Inferior parietal cortex (tissue), 1 donor: Measurements from ENCODE around the gene KCTD10.

Source experiments
- DNase-seq: peaks from one replicate; pipeline ENCODE4 v3.0.0-alpha.2; 2016; ENCODE audit errors: extremely low spot score

Gene KCTD10, protein sequence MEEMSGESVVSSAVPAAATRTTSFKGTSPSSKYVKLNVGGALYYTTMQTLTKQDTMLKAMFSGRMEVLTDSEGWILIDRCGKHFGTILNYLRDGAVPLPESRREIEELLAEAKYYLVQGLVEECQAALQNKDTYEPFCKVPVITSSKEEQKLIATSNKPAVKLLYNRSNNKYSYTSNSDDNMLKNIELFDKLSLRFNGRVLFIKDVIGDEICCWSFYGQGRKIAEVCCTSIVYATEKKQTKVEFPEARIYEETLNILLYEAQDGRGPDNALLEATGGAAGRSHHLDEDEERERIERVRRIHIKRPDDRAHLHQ

DNA sequence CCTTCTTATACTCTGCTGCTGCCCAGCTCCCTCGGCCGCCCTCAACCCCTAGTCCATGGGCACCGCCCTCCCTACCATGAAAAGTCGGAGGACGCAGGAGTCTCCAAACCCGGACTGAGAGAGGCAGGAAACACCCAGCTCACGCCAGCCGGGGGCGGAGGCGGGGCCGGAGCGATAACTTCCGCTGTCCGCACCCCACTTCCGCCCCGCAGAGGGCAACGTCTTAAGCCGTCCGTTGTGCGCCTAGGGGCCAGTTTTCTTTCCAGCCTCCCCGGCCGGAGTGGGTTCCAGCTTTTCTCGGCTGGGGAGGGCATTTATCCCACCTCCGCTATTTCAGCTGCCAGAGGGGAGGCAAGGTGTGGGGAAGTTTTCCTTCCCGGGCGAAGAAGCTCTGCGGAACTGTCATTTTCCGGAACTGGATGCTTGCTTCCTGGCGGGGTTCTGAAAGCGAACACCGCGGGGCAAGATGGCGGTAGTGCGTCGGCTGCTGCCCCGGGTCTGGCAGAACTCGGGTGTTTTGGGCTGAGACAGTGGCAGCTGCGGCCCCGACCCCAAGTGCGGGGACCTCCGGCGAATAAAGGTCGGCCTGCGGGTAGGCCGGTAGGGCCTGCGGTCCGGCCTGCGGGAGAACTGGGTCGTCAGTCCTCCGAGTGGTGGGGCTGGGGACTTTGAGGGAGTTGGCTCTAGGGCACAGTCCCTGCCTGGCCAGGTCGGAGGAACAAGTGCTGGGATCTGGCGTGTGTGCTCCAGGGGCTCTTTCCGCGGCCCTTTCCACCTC is at the start of gene KCTD10, which contains the start of gene UBE3B:
Gene KCTD10 (minus strand): TSS at position 116 of the 778 bp plus-strand sequence. CDS start 38 bp downstream, at position 78.
Gene UBE3B (plus strand): TSS at position 450 of the 778 bp plus-strand sequence. CDS start 5,918 bp downstream, outside the sequence.
- peak; percentile 89 for DNase-seq

- no peak for DNase-seq
Observed at GRCh38 chr12:109525279-109525585, 48.1 kb upstream of the KCTD10 start.

DNA sequence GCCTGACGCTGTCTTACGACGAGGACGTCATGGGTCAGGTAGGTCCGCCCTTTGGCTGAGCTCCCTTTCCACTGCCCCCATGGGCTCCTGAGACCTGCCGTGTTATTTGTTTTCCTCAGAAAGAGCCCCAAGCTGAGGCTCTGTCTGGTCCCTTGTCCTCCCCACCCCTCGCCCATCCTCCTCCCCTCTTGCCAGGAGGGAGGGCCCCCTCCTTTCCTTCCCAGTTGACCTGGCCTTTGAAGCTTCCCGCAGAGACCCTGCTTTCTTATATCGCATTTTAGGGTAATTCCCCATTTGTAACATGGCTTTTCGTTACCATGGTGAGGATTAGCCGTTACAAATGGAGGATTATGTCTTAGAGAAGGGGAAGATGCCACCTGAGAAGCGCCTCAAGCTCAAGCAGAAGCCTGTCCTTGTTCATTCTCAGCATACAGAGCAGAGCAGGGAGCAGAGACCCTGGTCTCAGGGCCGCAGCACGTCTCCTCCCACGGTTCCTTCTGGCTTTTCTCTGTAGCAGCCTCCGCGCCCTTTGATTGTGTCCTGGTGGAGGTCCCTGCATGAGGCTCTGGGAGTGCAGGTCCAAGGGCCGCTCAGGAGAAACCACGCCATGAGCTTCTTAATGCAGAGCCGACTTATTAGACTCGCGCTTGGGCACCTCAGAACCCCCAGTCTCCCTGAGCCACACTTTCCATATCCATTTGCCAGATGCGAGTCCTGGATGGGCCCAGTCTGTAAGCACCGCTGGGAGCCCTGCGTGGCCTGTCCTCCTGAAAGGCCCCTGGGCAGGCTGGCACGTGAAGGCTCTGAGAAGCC is 47.6 kb upstream of the KCTD10 start:
- no peak for DNase-seq

- no peak for DNase-seq
Observed at GRCh38 chr12:109523504-109523903, 46.4 kb upstream of the KCTD10 start.

- DNase-seq: no peak
Observed at GRCh38 chr12:109523071-109523470, 46.0 kb upstream of the KCTD10 start.

GRCh38 chr12:109521831-109522230 is 44.7 kb upstream of the KCTD10 start:
- no peak for DNase-seq

- no peak for DNase-seq
Observed at GRCh38 chr12:109519787-109520186, 42.7 kb upstream of the KCTD10 start.

DNA sequence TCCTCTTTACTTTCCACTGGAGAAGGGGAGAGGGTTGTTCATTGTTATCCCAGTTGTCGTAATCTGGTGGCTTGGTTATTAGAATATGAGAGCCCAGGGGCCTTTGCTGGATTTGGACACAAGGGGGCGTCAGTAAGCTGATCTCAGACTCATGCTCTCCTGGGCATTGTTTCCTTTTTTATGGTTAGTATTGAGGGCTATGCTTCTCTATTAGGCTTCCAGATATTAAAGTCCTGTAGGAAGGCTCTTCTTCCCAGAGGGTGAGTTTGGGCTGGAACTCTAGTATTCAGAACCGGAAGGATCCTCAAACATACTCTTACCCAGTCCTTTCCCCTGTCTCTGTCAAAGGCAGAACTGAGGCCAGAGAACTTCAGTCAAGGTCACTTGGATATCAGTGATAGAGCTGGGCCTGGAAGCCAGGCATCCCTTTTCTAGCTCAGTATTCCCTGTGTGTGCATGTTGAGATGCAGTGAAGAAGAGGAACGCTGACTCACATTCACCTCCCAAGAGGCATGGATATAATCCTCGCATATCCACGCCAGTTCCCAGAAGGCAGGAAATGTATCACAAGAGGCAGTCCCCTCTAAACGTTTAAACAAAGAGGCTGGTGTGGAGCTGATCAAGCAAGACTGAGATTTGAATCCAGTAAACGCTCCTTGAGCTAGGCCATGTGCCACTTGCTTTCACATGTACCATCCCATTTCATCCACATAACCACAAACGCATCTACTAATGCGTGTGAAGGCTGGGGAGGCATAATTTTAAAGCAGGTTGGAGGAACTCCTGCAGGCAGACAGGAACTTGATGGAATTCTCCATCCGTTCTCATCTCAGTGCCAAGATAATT is 41.9 kb upstream of the KCTD10 start:
- peak; percentile 90 for DNase-seq

DNA sequence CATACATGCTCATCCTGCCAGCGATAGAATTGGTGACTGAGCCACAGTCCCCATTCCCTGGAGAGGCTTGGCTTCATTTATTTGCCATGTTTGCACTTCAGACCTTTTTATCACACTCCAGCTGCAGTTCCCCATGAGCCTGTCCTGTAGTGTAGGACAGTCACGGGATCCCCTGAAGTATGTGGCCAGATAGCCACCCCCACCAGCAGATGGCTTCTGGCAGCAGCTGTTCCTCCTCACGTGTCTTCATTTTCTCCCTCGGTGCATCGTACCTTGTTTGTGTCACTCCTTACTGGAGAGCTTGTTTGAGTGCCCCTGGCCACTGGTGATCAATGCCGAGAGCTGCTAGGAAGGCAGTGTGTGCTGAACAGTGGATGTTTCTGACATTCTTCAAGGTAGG is 40.5 kb upstream of the KCTD10 start:
- no peak for DNase-seq

GRCh38 chr12:109513977-109514376 is 36.9 kb upstream of the KCTD10 start:
- no peak for DNase-seq

- DNase-seq: no peak
Observed at GRCh38 chr12:109513051-109513450, 36.0 kb upstream of the KCTD10 start.

GRCh38 chr12:109512608-109513007 is 35.5 kb upstream of the KCTD10 start:
- DNase-seq: no peak

- no peak for DNase-seq
Observed at GRCh38 chr12:109510196-109510595, 33.1 kb upstream of the KCTD10 start.

- no peak for DNase-seq
Observed at GRCh38 chr12:109504068-109504467, 27.0 kb upstream of the KCTD10 start.

GRCh38 chr12:109503611-109504010 is 26.5 kb upstream of the KCTD10 start:
- peak; percentile 39 for DNase-seq

GRCh38 chr12:109502332-109502731 is 25.2 kb upstream of the KCTD10 start:
- DNase-seq: no peak

DNA sequence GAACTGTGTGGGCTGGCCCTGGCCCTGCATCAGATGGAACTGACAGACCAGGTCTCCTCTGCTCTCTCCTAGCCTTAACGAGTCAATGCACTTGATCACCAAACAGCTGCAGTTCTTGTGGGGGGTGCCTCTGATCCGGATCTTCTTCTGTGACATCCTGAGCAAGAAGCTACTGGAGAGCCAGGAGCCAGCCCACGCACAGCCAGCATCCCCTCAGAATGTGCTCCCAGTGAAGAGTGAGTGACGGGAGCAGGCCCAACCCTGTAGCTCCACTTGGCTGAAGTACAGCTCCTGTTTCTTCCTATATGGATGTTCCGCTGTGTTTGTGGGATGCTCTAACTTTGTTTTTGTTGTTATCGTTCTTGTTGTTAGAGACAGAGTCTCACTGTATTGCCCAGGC is 24.2 kb upstream of the KCTD10 start:
- no peak for DNase-seq

DNA sequence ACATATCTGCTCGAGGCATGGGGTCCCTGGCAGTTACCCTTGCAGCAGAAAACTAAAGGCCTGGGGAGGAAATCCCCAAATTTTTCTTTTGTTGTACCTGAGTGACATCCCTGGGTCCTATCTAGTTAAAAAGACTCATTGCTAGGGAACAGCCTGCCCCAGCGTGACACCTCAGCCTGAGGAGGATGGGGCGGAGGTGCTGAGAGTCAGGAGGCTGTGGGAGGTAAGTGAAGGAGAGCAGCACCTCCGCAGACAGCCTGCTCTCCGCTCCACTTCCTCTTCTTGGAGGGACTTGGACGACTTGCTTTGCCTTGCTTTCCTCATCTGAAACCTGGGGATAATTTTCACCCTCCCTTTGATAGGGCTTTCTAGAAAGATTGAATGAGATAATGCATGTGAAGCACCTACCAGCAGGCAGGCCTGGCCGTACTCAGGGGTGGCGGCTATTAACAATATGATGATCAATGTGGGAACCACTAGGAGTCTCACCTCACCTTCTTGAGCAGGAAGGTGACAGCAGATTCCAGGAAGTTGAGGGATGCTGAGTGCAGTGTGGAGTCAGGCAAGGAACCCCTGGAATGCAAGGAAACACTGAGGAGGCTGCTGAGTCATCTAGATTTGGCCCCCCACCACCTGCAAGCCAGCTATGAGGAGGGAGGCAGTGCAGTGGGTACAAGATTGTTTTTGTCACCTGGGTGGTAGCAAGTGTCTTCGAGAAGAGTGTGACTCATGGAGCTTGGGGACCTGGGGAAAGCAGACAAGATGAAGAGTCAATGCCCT is 23.5 kb upstream of the KCTD10 start:
- DNase-seq: no peak

DNA sequence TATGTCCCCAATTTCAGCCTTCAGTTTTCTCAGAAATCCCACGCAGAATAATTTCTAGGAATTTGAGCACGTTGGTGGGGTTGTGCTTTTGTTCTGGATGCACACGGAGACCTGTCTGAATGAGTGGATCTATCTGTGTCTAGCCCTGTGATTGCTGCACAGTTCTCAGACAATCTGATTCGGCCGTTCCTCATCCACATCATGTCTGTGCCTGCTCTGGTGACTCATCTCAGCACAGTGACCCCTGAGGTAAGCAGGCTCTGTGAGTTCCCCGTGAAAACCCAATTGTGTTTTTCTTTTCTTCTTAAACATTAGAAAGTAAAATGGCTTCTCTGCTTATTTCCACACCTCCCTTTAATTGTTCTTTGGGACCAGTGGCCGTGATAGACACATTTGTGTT is 20.6 kb upstream of the KCTD10 start:
- no peak for DNase-seq

GRCh38 chr12:109496306-109496705 is 19.2 kb upstream of the KCTD10 start:
- DNase-seq: no peak

- no peak for DNase-seq
Observed at GRCh38 chr12:109495012-109495411, 17.9 kb upstream of the KCTD10 start.
